HG02588 (cell line): ENCODE data around the gene DKK3.

ENCODE experiments used
- ATAC-seq: cut with Tn5 transposase; IDR thresholded peaks from one replicate; pipeline ENCODE4 v1.9.1; 2021; ENCODE audit warnings: mild to moderate bottlenecking, moderate library complexity; ENCODE audit not compliant: unreplicated experiment

The DKK3 gene

GRCh38 chr11:11948242-11948947 lies 60.0 kb downstream of the DKK3 start:
- ATAC-seq, result no peak

- no peak for ATAC-seq
These were observed 60.6 kb downstream of the DKK3 start for GRCh38 chr11:11947825-11948224.

DNA sequence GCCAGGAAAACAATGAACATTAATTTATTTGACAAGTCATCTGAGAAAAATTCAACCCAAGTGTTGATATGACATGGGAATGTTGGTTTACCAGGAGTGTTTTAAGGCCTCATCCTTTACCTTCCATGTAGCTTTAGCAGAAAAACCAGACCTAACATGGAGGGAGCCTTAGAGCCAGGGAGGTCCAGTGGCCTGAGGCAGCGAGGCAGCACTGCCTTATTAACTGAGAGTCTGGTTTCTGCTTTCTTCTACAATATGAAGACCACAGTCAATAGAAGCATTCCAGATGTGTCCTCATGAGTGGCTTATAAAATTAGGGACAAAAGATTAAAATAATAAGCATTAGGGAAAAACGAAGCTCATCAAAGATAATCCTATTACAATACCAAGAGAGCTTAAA lies 61.5 kb downstream of the DKK3 start:
- no peak for ATAC-seq

GRCh38 chr11:11946180-11946579 lies 62.2 kb downstream of the DKK3 start:
- ATAC-seq, result no peak

- ATAC-seq, result no peak
These were observed 64.0 kb downstream of the DKK3 start for GRCh38 chr11:11944444-11944843.

DNA sequence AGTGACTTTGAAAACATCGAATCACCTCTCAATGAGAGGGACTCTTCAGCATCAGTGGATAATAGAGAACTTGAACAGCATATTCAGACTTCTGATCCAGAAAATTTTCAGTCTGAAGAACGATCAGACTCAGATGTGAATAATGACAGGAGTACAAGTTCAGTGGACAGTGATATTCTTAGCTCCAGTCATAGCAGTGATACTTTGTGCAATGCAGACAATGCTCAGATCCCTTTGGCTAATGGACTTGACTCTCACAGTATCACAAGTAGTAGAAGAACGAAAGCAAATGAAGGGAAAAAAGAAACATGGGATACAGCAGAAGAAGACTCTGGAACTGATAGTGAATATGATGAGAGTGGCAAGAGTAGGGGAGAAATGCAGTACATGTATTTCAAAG lies 65.8 kb downstream of the DKK3 start:
- no peak for ATAC-seq

DNA sequence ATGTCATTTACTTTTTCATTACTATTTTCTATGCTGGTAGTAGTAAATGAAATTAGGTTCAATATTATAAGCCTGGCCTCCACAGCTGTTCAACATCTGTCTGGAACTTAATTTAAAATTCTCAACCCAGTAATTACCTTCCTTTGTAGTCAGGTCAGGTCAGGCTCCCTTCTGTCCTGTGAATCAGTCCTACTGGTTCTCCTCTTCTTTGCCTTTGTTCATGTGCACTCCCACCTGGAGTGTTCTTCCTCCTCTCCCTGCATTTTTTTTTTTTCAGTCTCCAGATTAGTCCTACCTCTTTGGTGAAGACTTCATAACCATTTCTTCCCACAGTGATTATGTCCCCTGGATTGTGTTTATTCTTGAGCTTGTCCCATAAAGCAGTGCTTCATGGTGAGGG lies 67.9 kb downstream of the DKK3 start:
- ATAC-seq, result no peak

DNA sequence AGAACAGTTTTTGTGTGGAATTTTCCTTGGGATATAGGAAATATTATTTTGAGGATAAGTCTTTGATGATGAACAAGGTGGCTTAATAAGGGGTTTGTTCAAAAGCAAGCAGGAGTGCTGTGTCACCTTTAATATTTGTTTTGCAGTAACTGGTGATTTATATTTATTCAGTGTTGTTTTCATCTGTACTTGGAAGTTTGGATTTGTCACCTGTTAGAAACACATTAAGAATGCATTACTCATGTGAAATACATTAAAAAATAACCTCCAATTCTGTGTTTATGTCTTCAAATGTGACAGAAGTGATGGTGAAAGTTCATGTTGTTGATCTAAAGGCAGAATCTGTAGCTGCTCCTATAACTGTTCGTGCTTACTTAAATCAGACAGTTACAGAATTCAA lies 70.5 kb downstream of the DKK3 start:
- no peak for ATAC-seq

- ATAC-seq, result no peak
These were observed 71.0 kb downstream of the DKK3 start for GRCh38 chr11:11937433-11937832.

GRCh38 chr11:11935536-11935935 lies 72.9 kb downstream of the DKK3 start:
- ATAC-seq, result no peak

DNA sequence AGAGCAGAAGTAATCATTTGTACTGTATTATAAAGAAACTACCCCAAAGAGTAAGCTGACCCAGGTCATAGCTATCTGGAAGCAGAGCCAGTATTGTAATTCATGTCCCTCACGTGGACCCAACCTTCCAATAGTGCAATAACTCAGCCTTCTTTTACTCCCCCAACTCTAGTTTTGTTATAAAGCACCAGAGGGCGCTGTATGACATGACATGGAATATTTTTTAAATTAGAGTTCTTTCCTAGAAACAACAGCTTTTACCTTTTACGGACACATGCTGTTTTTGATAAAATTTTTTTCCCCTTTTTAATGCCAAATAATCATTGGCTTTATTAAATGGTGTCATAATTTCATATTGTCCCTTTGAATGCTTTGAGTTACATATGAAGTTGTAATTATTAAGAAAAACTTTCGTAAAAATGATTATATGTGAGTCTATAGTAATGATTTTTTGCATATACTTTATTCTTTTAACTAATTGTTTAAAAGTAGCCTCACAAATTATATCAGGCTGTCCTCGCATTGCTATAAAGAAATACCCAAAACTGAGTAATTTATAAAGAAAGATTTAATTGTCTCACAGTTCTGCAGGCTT lies 76.9 kb downstream of the DKK3 start:
- no peak for ATAC-seq

- ATAC-seq, result no peak
These were observed 78.5 kb downstream of the DKK3 start for GRCh38 chr11:11929920-11930319.

- no peak for ATAC-seq
These were observed 84.6 kb downstream of the DKK3 start for GRCh38 chr11:11923828-11924227.

DNA sequence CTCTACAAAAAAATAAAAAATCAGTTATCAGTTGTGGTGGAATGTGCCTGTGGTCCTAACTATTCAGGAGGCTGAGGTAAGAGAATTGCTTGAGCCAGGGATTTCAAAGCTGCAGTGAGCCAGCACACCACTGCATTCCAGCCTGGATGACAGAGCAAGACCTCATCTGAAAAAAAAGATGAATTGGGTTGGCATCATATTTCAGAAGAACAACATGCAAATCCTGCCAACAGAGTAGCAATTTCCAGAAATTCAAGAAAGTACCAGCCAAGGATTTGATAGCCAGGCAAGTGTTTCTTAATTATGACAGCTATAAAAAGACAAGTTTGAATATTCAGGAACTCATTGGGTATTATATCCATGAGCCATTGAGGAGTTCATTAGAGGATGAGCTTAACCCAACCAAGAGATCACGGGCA lies 91.4 kb downstream of the DKK3 start:
- ATAC-seq, result no peak

GRCh38 chr11:11915625-11916024 lies 92.8 kb downstream of the DKK3 start:
- no peak for ATAC-seq

GRCh38 chr11:11913395-11913794 lies 95.0 kb downstream of the DKK3 start:
- no peak for ATAC-seq
